Measurements from ENCODE around the gene DPM1.

Gene DPM1

GRCh38 chr20:50932016-50932485, 26.3 kb downstream of the DPM1 start:
- no peak for DNase-seq (ENCODE audit: extremely low read depth, low read depth)
- peak overlapping the region; percentile 40 for H3K4me3 ChIP-seq (replicated peaks; ENCODE audit: low read depth, low read length)

GRCh38 chr20:50931306-50932015, 26.9 kb downstream of the DPM1 start, which contains the start of gene ADNP:
Gene ADNP, minus strand, starts transcription at chr20:50931437. Its CDS starts 27,441 bp downstream, at chr20:50903996.
- TF ChIP-seq CTCF (IDR thresholded peaks at IDR 0.05; ENCODE audit: low read depth, low read length, missing control alignments), result peak; percentile 55
- peak within 1 kb of the TSS; percentile 79 for H3K4me3 ChIP-seq (replicated peaks; ENCODE audit: low read depth, low read length)
- peak; percentile 72 for DNase-seq (ENCODE audit: extremely low read depth, low read depth)

More at GRCh38 chr20:50932016-50932485, 26.3 kb downstream of the DPM1 start:
- no peak for TF ChIP-seq CTCF (IDR thresholded peaks at IDR 0.05; ENCODE audit: low read depth, low read length, missing control alignments)

- peak overlapping the region; percentile 40 for H3K4me3 ChIP-seq (replicated peaks; ENCODE audit: low read depth, low read length)
- no peak for TF ChIP-seq CTCF (IDR thresholded peaks at IDR 0.05; ENCODE audit: low read depth, low read length, missing control alignments)
- DNase-seq (ENCODE audit: extremely low read depth, low read depth), result no peak
These were observed 27.4 kb downstream of the DPM1 start for GRCh38 chr20:50930976-50931305.

- peak overlapping the region; percentile 79 for H3K4me3 ChIP-seq (replicated peaks; ENCODE audit: low read depth, low read length)
- DNase-seq (ENCODE audit: extremely low read depth, low read depth), result no peak
- no peak for TF ChIP-seq CTCF (IDR thresholded peaks at IDR 0.05; ENCODE audit: low read depth, low read length, missing control alignments)
These were observed 28.0 kb downstream of the DPM1 start for GRCh38 chr20:50930139-50930975.

- DNase-seq (ENCODE audit: extremely low read depth, low read depth), result peak; percentile 94
- TF ChIP-seq CTCF (IDR thresholded peaks at IDR 0.05; ENCODE audit: low read depth, low read length, missing control alignments), result peak; percentile 100
- peak overlapping the region; percentile 79 for H3K4me3 ChIP-seq (replicated peaks; ENCODE audit: low read depth, low read length)
These were observed 28.8 kb downstream of the DPM1 start for GRCh38 chr20:50929299-50930138.

GRCh38 chr20:50928469-50928868, 29.9 kb downstream of the DPM1 start:
- peak overlapping the region; percentile 79 for H3K4me3 ChIP-seq (replicated peaks; ENCODE audit: low read depth, low read length)
- no peak for TF ChIP-seq CTCF (IDR thresholded peaks at IDR 0.05; ENCODE audit: low read depth, low read length, missing control alignments)
- DNase-seq (ENCODE audit: extremely low read depth, low read depth), result no peak

Data from HFF-Myc (cell line).